Measurements from ENCODE around the gene CDKN2AIPNL. TPM values are rescaled to one million over a fixed set of nuclear protein-coding genes. Genes with fewer than 3 reads are reported as not detected.

CDKN2AIPNL gene
- total and polyA plus RNA-seq, 2 of the 8 experiments (the other 6 are each of a cell fraction or from before 2014, with no cell fraction given), result 40.0 to 56.3 TPM

DNA sequence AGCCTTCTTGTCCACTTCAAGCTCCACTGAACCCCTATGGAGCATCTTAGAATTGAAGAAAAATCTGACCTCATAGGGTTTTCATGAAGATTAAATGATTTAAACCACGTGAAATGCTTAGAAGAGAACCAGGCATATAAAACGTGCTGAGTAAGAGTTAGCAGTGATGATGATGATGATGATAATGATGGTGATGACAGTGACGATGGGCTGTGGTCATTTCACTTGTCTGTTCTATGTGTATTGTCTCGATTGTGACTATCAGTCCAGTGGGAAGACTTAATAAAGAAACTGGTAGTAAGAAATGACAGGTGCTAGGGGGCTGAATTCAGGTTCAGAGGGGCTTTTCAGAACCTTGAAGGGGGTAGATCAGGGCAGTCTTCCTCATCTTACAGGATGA lies 45.1 kb upstream of the CDKN2AIPNL start:
- Histone ChIP-seq H3K4me3 (ENCODE audit: extremely low read depth in 1 of 4, insufficient read depth in 2 of 4, low read depth in 3 of 4, low read length in 4 of 4) (no peak overlapping the region), H4K91ac (replicated peaks; ENCODE audit: insufficient read length, low read length) (no peak overlapping the region), H2AFZ (ENCODE audit: low read length) (no peak overlapping the region), H3K27me3 (replicated peaks in 1 of 4; ENCODE audit: control insufficient read depth in 3 of 4, extremely low read depth in 1 of 4, insufficient read depth in 3 of 4, low read length in 3 of 4) (no peaks in the 10 kb centered on the region), H3K18ac (ENCODE audit: extremely low read depth, low read length) (no peak overlapping the region), H3K79me1 (ENCODE audit: low read depth, low read length) (no peaks in the 10 kb centered on the region), H3K23ac (ENCODE audit: insufficient read length) (no peak overlapping the region), H3K27ac (ENCODE audit: low read depth, low read length) (no peak overlapping the region), H3K4me2 (ENCODE audit: insufficient read depth in 1 of 2, low read depth in 2 of 2, low read length in 2 of 2) (no peak overlapping the region), H3K4me1 (replicated peaks in 1 of 4; ENCODE audit: control insufficient read depth in 3 of 4, insufficient read depth in 4 of 4, low read length in 3 of 4) (peaks cover 0 to 4% (median 0%) of the 10 kb centered on the region in 4 experiments; a peak in 1 of 7 replicates), H2BK5ac (ENCODE audit: low read depth, low read length) (no peak overlapping the region), H3K4ac (replicated peaks; ENCODE audit: insufficient read length, low read depth, low read length) (peak overlapping the region; percentile 53), H3K56ac (replicated peaks; ENCODE audit: insufficient read length, low read depth, low read length) (no peak overlapping the region), H4K8ac (ENCODE audit: extremely low read depth, insufficient read depth, low read length) (no peak overlapping the region), H2BK120ac (replicated peaks; ENCODE audit: low read depth, low read length) (no peak overlapping the region), H2BK15ac (ENCODE audit: low read length) (no peak overlapping the region), H2AK5ac (ENCODE audit: low read depth, low read length) (no peak overlapping the region), H3K23me2 (ENCODE audit: low read depth, low read length) (no peaks in the 10 kb centered on the region), H3K36me3 (ENCODE audit: control insufficient read depth in 2 of 4, insufficient read depth in 4 of 4, low read length in 3 of 4) (no peaks in the 10 kb centered on the region), H3K9ac (replicated peaks in 1 of 4; ENCODE audit: extremely low read depth in 1 of 4, low read depth in 3 of 4, low read length in 3 of 4) (no peak overlapping the region), H2BK20ac (ENCODE audit: low read length) (no peak overlapping the region), H4K20me1 (replicated peaks in 1 of 2; ENCODE audit: control insufficient read depth in 1 of 2, insufficient read depth in 2 of 2, low read length in 2 of 2) (no peaks in the 10 kb centered on the region), H2BK12ac (ENCODE audit: low read depth, low read length) (no peak overlapping the region), H3K79me2 (ENCODE audit: control insufficient read depth in 1 of 2, insufficient read depth in 2 of 2, low read length in 2 of 2) (no peaks in the 10 kb centered on the region), H3K14ac (ENCODE audit: insufficient read length) (no peak overlapping the region), H4K5ac (ENCODE audit: insufficient read length, low read depth, low read length) (no peak overlapping the region), H3K9me3 (ENCODE audit: insufficient read depth in 2 of 2, low read depth in 1 of 2, low read length in 1 of 2) (no peaks in the 10 kb centered on the region)
- DNase-seq (ENCODE audit: low read depth in 1 of 2, low spot score in 2 of 2) (no peak), FAIRE-seq (no peak)
- ChIA-PET CTCF (ENCODE audit: partially characterized antibody) (interaction anchor here (0.7 to 3.9 kb wide), 4 partner anchors 8 to 71 kb away, joined by 3 to 19 read pairs (median 6); partner anchors contain the start of gene CDKN2AIPNL), POLR2A (ENCODE audit: partially characterized antibody) (interaction anchor here (0.6 to 1.7 kb wide), 5 partner anchors 10 to 81 kb away, joined by 3 to 7 read pairs (median 3); no protein-coding TSS in a partner anchor)
- TF ChIP-seq BCL11A (IDR thresholded peaks at IDR 0.05; ENCODE audit: low read depth in 2 of 2, low read length in 2 of 2) (no peak), ZNF274 (IDR thresholded peaks at IDR 0.05; ENCODE audit: borderline replicate concordance, extremely low read depth, low read length) (no peak)
- TF ChIP-seq, protein P1, sequence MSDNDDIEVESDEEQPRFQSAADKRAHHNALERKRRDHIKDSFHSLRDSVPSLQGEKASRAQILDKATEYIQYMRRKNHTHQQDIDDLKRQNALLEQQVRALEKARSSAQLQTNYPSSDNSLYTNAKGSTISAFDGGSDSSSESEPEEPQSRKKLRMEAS (IDR thresholded peaks at IDR 0.05), result no peak
- 59% methylated on average over 4 of the region's 4 CpGs; no CpG with 5 or more reads in 1 of the 2 experiments for WGBS, 2 experiments (ENCODE audit: extremely low coverage in 1 of 2, insufficient coverage in 1 of 2, insufficient read length in 1 of 2, insufficient replicate concordance in 2 of 2, low coverage in 1 of 2, low lambda C conversion rate in 2 of 2, missing lambda C conversion rate in 1 of 2)
